HL-60 (cell line): ENCODE measurements around the gene PPP1R1A.

Experiments
- CTCF ChIP-seq: IDR thresholded peaks from one replicate; pipeline ENCODE4 v1.5.1; 2011; ENCODE audit warnings: low read length, control low read depth, inconsistent platforms; ENCODE audit not compliant: insufficient read depth
- GABPA ChIP-seq: IDR thresholded peaks from 2 replicates; pipeline ENCODE4 v1.6.1; 2012; ENCODE audit warnings: low read depth
- POLR2AphosphoS5 ChIP-seq: IDR thresholded peaks from 2 replicates; pipeline ENCODE4 v1.6.1; 2012; ENCODE audit warnings: low read depth
- REST ChIP-seq: IDR thresholded peaks from 2 replicates; pipeline ENCODE4 v1.6.1; 2012; ENCODE audit warnings: low read depth; ENCODE audit not compliant: insufficient replicate concordance

GRCh38 chr12:54566792-54567191, 21.7 kb downstream of the PPP1R1A start:
- TF ChIP-seq CTCF (no peak), POLR2AphosphoS5 (no peak), GABPA (no peak), REST (no peak)
